ENCODE measurements around the gene RNF166. TPM values are rescaled to one million over a fixed set of nuclear protein-coding genes. Genes with fewer than 3 reads are reported as not detected.
A peak's percentile ranks its signal among the peaks of the same experiment; 100 is the strongest.

The RNF166 gene
- total RNA-seq, 2 donors from 2014 or later = 29.1 to 49.4 TPM

DNA sequence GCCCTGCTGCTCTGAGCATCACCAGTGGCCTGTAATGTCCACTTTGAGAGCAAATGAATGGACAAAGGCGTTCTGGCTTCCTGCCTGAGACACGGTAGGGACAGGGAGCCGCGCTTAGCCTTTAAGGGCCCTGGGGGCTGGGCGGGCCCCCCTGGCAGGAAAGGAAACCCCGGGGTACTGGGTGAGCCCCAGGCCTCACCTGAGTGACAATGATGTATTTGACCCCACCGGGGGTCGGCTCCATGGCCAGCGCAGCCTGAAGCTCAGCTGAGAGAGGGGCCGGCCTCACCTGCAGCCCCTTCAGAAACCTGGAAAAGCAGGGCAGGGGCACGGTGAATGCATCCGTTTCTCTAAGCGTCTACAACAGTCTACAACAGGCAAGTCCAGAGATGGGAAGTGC, 53.1 kb downstream of the RNF166 start:
- Mint-ChIP-seq H3K27me3 (no peaks in the 10 kb centered on the region), H3K4me3 (peak overlapping the region; percentile 61), H3K36me3 (no peaks in the 10 kb centered on the region), H3K27ac (peak overlapping the region; percentile 68 to 90), H3K9me3 (no peaks in the 10 kb centered on the region), H3K4me1 (ENCODE audit: low read depth in 2 of 2) (peaks cover 29 to 36% of the 10 kb centered on the region in 2 donors)
- ATAC-seq (no peak), DNase-seq (ENCODE audit: low spot score) (no peak)

DNA sequence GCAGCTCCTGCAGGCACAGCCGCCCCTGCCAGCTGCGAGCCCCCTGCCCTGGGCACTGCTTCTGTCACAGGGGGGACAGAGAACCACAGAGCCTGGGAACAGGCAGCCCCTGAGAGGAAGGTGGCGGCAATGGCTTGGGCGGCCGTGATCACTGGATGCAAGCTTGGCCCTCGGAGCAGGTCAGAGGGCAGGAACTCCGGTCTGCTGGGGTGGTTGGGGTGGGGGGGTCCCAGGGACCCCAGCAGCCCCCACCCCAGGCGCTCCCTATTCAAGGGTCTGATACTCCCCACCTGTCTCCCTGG, 53.5 kb downstream of the RNF166 start:
- no peaks in the 10 kb centered on the region for H3K27me3 Mint-ChIP-seq
- H3K4me3 Mint-ChIP-seq = peak overlapping the region; percentile 61
- no peak for ATAC-seq
- no peaks in the 10 kb centered on the region for H3K9me3 Mint-ChIP-seq
- DNase-seq (ENCODE audit: low spot score) = no peak
- no peaks in the 10 kb centered on the region for H3K36me3 Mint-ChIP-seq
- peaks cover 29 to 36% of the 10 kb centered on the region in 2 donors for H3K4me1 Mint-ChIP-seq (ENCODE audit: low read depth in 2 of 2)
- H3K27ac Mint-ChIP-seq = peak overlapping the region; percentile 90 to 94

DNA sequence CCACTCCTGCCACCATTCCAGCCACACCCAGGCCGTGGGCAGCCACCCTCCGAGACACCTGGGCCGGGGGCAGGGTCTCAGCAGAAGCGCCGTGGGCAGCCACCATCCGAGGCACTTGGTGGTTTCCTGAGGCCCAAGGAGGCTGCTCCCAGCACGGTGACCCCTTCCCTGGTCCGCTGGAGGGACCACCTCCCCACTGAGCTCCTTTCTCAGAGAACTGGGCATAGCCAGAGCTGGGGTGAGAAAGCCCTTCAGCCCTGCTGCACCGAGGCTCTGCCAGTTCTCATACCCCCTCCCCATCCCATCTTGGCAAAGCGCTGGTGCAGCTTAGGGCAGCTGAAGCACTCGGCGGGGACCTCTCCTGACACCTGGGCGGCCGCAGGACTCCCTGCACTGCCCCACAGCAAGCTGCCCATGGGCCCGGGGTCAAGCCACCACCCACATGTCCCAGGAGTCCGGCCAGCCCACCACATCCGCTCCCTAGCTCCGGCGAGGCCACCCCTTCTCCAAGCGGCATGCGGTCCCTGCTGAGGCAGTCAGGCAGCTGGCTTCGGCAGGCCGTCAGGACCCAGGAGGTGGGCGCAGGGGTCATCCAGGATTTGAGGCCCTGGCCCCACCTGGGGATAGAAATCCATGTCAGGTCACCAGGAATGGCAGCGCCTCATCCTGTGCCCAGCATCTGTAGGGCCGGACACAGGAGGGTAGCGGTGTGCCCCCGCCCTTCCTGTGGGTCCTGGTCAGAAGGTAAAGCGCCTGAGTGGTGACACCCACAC, 54.0 kb downstream of the RNF166 start:
- peak overlapping the region; percentile 90 to 94 for H3K27ac Mint-ChIP-seq

DNA sequence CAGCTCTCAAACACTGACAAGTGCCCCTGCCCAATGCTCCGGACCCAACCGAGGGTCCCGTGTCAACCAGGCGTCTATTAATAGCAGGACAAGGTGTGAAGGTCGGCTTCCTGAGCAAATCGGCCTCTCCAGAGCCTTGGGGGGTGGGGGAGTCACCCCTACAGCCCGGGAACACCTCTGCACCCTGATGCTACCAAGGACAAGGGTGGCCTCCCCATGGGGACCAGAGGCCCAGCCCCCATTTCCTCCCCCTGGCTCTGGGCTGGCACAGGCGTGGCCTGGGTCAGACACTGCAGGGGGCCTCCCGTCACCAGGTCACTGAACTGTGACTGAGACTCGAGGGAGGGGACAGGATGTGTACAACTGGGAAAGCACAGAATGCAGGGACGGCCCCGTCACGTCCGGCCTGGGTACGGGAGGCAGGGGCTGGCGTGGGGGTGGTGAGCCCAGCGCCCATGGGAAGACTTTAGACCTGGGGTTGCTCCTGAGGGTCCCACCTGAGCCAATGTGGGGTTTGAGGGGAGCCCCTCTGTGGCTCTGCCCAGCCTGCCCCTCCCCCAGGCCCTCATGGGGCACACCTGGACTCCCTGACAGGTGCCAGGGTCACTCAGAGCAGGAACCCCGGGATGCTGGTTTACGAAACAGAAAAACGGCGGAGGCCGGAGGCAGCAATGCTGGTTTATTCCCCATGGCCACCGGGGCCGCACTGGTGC, 54.8 kb downstream of the RNF166 start:
- no peaks in the 10 kb centered on the region for H3K9me3 Mint-ChIP-seq
- H3K4me1 Mint-ChIP-seq (ENCODE audit: low read depth in 2 of 2) = peaks cover 29 to 36% of the 10 kb centered on the region in 2 donors
- H3K36me3 Mint-ChIP-seq = no peaks in the 10 kb centered on the region
- peak overlapping the region; percentile 87 for H3K4me3 Mint-ChIP-seq
- ATAC-seq (peak; percentile 91 to 93), DNase-seq (ENCODE audit: low spot score) (peak; percentile 95)
- H3K27me3 Mint-ChIP-seq = no peaks in the 10 kb centered on the region
- H3K27ac Mint-ChIP-seq = peak overlapping the region; percentile 90 to 94

More for the DNA sequence above, 54.0 kb downstream of the RNF166 start:
- Mint-ChIP-seq H3K36me3 (no peaks in the 10 kb centered on the region), H3K4me3 (no peak overlapping the region), H3K4me1 (ENCODE audit: low read depth in 2 of 2) (peaks cover 29 to 36% of the 10 kb centered on the region in 2 donors), H3K27me3 (no peaks in the 10 kb centered on the region), H3K9me3 (no peaks in the 10 kb centered on the region)
- DNase-seq (ENCODE audit: low spot score) (no peak), ATAC-seq (no peak)

DNA sequence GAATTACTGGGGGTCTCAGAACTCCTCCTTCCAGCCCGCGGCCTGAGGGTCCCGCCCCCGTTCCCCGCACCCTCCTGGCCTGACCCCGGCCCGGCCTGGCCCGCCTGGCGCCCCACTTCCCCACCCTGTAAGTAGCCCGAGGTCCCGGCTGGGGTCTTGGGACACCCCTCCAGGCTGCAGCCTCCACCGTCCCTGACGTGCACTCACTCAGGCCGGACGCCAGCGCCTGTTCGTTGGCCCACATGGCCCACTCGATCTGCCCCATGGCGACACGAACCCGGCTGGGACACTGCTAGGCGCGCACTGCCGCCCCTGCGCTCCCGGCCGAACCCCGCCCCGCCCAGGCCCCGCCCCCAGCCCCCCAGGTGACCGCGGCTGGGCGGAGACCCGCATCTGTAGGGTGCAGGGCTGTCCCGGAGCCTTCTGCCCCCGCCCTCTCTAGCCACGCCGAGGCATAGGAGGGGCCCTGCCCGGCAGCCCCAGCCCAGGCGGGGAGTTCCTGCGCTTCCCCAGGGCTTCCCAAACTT, 55.4 kb downstream of the RNF166 start, which contains the start of gene CYBA:
Gene CYBA (minus strand): TSS at position 305 of the 527 bp plus-strand sequence. CDS start 40 bp downstream, at position 265.
- no peaks in the 10 kb centered on the region for H3K27me3 Mint-ChIP-seq
- H3K27ac Mint-ChIP-seq = peak within 1 kb of the TSS; percentile 90 to 94
- H3K9me3 Mint-ChIP-seq = no peaks in the 10 kb centered on the region
- ATAC-seq (peak; percentile 92 to 93), DNase-seq (ENCODE audit: low spot score) (peak; percentile 93)
- peaks cover 29 to 33% of the 10 kb centered on the region in 2 donors for H3K4me1 Mint-ChIP-seq (ENCODE audit: low read depth in 2 of 2)
- no peaks in the 10 kb centered on the region for H3K36me3 Mint-ChIP-seq
- H3K4me3 Mint-ChIP-seq = peak within 1 kb of the TSS; percentile 87

DNA sequence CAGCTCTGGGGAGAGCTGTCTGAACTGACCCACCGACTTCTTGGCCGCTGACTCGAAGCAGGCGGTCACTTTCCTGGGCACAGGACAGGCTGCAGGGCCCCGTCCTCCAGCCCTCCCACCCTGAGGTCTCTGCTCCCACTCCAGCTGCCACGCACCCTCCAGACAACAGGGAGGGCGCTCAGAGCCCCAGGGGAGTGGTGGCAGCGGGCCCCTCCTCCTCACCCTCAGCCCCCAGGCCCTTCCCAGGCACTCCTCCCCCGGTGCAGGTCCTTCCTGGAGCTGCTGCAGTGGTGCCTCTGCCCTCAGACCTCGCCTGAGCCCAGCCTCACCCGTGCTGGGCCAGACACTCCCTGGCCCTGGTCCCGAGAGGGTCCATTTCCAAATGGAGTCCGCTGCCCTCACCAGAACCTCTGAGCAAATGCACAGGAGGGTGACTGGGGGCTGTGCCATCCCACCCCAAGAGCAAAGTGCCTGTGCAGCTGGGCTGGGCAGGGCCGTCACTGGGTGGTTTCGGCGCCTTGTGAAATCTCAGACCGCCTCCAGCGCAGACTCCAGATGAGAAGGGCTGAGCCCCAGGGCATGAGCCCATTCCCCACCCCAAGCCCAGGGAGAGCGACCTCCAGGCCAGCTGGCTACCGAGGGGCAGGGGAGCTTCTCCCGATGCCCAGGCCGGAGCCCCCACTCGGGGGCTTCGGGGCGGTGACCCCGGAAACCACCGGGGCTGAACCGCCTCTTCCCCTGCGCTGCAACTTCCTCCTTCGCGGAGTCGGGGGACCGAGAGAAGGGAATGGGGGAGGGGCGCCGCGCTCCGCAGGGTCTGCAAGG, 56.1 kb downstream of the RNF166 start:
- Mint-ChIP-seq H3K4me1 (ENCODE audit: low read depth in 2 of 2) (peaks cover 29 to 35% of the 10 kb centered on the region in 2 donors), H3K36me3 (no peaks in the 10 kb centered on the region), H3K27me3 (no peaks in the 10 kb centered on the region), H3K27ac (peak overlapping the region; percentile 90 to 94), H3K4me3 (peak overlapping the region; percentile 87), H3K9me3 (no peaks in the 10 kb centered on the region)
- peak; percentile 16 to 17 for ATAC-seq
- DNase-seq (ENCODE audit: low spot score) = peak; percentile 73

DNA sequence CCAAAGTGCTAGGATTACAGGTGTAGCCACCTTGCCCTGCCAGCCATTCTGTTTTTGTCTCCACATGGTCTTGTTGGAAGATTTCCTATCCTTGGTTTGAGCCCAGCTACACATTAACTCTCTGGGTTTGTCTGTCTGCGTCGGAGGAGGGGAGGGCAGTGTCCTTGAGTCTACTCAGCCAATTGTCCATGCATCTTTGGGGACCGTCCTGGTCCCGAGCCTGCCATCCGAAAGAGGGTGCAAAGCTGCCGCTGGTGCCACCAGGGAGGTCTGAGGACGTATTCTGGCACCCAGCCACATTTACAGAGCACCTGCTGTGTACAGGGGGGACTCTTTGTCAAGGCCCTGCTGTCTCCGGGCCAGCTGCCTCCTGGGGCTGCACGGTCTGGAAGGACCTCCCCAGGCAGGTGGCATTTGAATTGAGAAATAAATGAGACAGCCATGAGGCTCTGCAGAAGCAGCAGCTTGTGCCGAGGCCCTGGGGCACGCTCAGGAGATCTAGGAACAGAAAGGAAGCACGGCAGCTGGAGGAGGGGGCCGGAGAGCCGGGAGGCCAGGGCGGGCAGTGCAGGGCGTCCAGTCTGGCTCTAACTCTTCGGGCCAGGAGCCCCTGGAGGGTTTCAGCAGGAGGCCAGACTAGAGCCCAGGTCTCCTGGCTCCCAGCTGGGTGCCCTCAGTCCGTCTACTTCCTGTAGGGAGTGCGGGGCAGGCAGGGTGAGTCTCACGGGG, 56.8 kb downstream of the RNF166 start:
- peak overlapping the region; percentile 86 to 90 for H3K27ac Mint-ChIP-seq
- H3K9me3 Mint-ChIP-seq = no peaks in the 10 kb centered on the region
- H3K4me1 Mint-ChIP-seq (ENCODE audit: low read depth in 2 of 2) = peaks cover 24 to 34% of the 10 kb centered on the region in 2 donors
- H3K36me3 Mint-ChIP-seq = no peaks in the 10 kb centered on the region
- no peak for ATAC-seq
- no peak for DNase-seq (ENCODE audit: low spot score)
- no peaks in the 10 kb centered on the region for H3K27me3 Mint-ChIP-seq
- H3K4me3 Mint-ChIP-seq = peak overlapping the region; percentile 87

DNA sequence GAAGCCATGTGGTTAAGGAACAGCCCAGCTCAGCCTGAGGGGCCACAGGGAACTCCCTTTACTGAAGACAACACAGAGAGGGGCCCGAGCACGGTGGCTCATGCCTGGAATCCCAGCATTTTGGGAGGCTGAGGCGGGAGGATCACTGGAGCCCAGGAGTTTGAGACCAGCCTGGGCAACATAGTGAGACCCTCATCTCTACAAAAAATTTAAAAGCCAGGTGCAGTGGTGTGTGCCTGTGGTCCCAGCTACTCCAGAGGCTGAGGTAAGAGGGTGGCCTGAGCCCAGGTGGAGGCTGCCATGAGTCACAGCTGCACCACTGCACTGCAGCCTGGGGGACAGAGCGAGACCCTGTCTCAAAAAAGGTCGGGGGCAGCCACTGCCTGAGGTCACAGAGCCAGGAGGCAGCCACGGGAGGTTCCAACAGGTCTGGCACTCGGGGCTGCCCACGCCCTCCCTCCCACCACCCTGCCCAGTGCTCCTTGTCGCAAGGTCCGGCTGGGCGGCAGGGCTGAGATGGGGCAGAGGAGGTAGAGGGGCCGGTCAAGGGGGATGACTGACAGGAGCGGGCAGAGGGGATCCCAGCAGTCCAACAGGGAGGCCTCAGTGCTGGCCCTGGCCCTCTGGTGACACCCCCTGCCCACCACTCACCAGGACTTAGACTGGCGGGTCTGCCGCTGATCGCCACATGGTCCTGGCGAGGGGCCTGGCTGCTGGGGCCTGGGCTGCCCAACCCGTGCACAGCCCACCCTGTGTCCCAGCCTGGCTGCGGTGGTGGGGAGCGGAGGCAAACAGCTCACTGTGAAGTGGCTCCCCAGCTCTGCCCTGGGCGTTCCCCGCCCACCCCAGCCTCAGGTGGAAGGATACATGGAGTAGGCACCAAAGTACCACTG, 58.8 kb downstream of the RNF166 start:
- H3K27ac Mint-ChIP-seq = no peak overlapping the region
- no peak overlapping the region for H3K4me3 Mint-ChIP-seq
- H3K4me1 Mint-ChIP-seq (ENCODE audit: low read depth in 2 of 2) = peaks cover 14 to 28% of the 10 kb centered on the region in 2 donors
- no peaks in the 10 kb centered on the region for H3K27me3 Mint-ChIP-seq
- ATAC-seq = no peak
- DNase-seq (ENCODE audit: low spot score) = no peak
- no peaks in the 10 kb centered on the region for H3K9me3 Mint-ChIP-seq
- no peaks in the 10 kb centered on the region for H3K36me3 Mint-ChIP-seq

Other genes starting within 250 kb of the RNF166 start
- 100 to 1,000 TPM in 1 of 2 donors, 10 to 100 TPM in 1; 85.0 to 148 TPM for gene ZC3H18, start 136.0 kb downstream of the RNF166 start, total RNA-seq
- gene IL17C, start 67.8 kb downstream of the RNF166 start, total RNA-seq = 1 to 10 TPM in 1 of 2 donors, under 1 TPM in 1; 0.64 to 1.0 TPM
- gene CYBA, start 55.4 kb downstream of the RNF166 start, total RNA-seq = 100 to 1,000 TPM; 268 to 386 TPM
- gene MVD, start 43.3 kb downstream of the RNF166 start, total RNA-seq = 100 to 1,000 TPM in 1 of 2 donors, 10 to 100 TPM in 1; 77.2 to 124 TPM
- gene SNAI3, start 19.9 kb downstream of the RNF166 start, total RNA-seq = 1 to 10 TPM in 1 of 2 donors, under 1 TPM in 1; 0.42 to 1.2 TPM
- 10 to 100 TPM; 39.0 to 80.4 TPM for gene CTU2, start 95 bp upstream of the RNF166 start, total RNA-seq
- gene PIEZO1, start 78.8 kb upstream of the RNF166 start, total RNA-seq = 100 to 1,000 TPM in 1 of 2 donors, 10 to 100 TPM in 1; 84.8 to 298 TPM
- gene CDT1, start 97.4 kb upstream of the RNF166 start, total RNA-seq = 100 to 1,000 TPM in 1 of 2 donors, 10 to 100 TPM in 1; 50.0 to 129 TPM
- 100 to 1,000 TPM; 142 to 192 TPM for gene APRT, start 105.5 kb upstream of the RNF166 start, total RNA-seq
- 10 to 100 TPM; 27.3 to 46.3 TPM for gene GALNS, start 150.5 kb upstream of the RNF166 start, total RNA-seq
- gene TRAPPC2L, start 150.7 kb upstream of the RNF166 start, total RNA-seq = 10 to 100 TPM; 37.8 to 48.3 TPM
- gene PABPN1L, start 160.3 kb upstream of the RNF166 start, total RNA-seq = not detected